ENCODE measurements around the gene GABBR2.

GABBR2 gene

GRCh38 chr9:98264516-98264915, 444.2 kb downstream of the GABBR2 start:
- no peak for TF ChIP-seq CTCF (IDR thresholded peaks at IDR 0.05; ENCODE audit: low read depth, low read length, missing control alignments)
- DNase-seq (ENCODE audit: low read depth): no peak

GRCh38 chr9:98263482-98264357, 445.0 kb downstream of the GABBR2 start:
- no peak overlapping the region for H3K4me3 ChIP-seq (ENCODE audit: low read depth, low read length)
- DNase-seq (ENCODE audit: low read depth): peak; percentile 53
- peak; percentile 95 for TF ChIP-seq CTCF (IDR thresholded peaks at IDR 0.05; ENCODE audit: low read depth, low read length, missing control alignments)

More at GRCh38 chr9:98264516-98264915, 444.2 kb downstream of the GABBR2 start:
- H3K4me3 ChIP-seq (ENCODE audit: low read depth, low read length): no peak overlapping the region

GRCh38 chr9:98263080-98263479, 445.7 kb downstream of the GABBR2 start:
- DNase-seq (ENCODE audit: low read depth): no peak
- no peak overlapping the region for H3K4me3 ChIP-seq (ENCODE audit: low read depth, low read length)
- TF ChIP-seq CTCF (IDR thresholded peaks at IDR 0.05; ENCODE audit: low read depth, low read length, missing control alignments): no peak

GRCh38 chr9:98262056-98262455, 446.7 kb downstream of the GABBR2 start:
- no peak for DNase-seq (ENCODE audit: low read depth)
- no peak overlapping the region for H3K4me3 ChIP-seq (ENCODE audit: low read depth, low read length)
- TF ChIP-seq CTCF (IDR thresholded peaks at IDR 0.05; ENCODE audit: low read depth, low read length, missing control alignments): no peak

GRCh38 chr9:98260635-98261034, 448.1 kb downstream of the GABBR2 start:
- no peak for TF ChIP-seq CTCF (IDR thresholded peaks at IDR 0.05; ENCODE audit: low read depth, low read length, missing control alignments)
- DNase-seq (ENCODE audit: low read depth): no peak
- H3K4me3 ChIP-seq (ENCODE audit: low read depth, low read length): no peak overlapping the region

- TF ChIP-seq CTCF (IDR thresholded peaks at IDR 0.05; ENCODE audit: low read depth, low read length, missing control alignments): no peak
- no peak overlapping the region for H3K4me3 ChIP-seq (ENCODE audit: low read depth, low read length)
Measured at GRCh38 chr9:98259791-98260190, 448.9 kb downstream of the GABBR2 start.

GRCh38 chr9:98256756-98257155, 452.0 kb downstream of the GABBR2 start:
- peak overlapping the region; percentile 86 for H3K4me3 ChIP-seq (ENCODE audit: low read depth, low read length)
- no peak for TF ChIP-seq CTCF (IDR thresholded peaks at IDR 0.05; ENCODE audit: low read depth, low read length, missing control alignments)
- no peak for DNase-seq (ENCODE audit: low read depth)

More at GRCh38 chr9:98259791-98260190, 448.9 kb downstream of the GABBR2 start:
- no peak for DNase-seq (ENCODE audit: low read depth)
